GF-D8 (cell line): ENCODE data around the gene PDXK.

Source experiments
- DNase-seq: peaks from one replicate; lab custom pipeline; 2025; lab: John Stamatoyannopoulos, UW

The PDXK gene

DNA sequence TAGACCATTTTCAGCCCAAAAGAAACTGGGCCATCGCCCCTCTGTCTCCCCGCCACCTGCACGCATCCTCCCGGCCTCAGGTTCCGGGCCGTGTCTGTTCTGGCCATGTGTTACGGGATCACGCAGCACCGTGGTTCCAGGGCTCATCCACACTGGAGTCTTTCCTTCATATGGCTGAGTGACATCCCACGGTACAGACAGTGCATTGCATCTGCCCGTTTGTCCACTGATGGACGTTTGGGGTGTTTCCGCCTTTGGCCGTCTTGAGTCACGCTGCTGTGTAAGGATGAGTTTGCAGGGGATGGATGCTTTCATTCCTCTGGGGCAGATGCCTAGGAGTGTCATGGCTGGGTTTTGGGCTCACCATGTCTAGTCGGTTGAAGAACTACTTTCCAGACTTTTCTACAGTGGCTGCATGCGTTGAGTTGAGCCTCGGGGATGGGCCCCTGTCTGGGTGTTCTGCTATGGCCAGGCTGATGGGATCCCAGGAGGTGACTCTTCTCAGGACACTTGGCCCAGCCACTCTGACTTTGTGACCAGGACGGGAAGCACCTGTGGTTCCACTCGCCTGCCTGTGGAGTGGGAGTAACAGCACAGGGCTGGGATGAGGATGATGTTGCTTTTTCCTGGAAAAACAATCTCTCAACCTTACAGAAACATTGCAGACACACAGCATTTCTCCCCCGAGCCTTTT lies 87.2 kb downstream of the PDXK start:
- peak; percentile 33 for DNase-seq

DNA sequence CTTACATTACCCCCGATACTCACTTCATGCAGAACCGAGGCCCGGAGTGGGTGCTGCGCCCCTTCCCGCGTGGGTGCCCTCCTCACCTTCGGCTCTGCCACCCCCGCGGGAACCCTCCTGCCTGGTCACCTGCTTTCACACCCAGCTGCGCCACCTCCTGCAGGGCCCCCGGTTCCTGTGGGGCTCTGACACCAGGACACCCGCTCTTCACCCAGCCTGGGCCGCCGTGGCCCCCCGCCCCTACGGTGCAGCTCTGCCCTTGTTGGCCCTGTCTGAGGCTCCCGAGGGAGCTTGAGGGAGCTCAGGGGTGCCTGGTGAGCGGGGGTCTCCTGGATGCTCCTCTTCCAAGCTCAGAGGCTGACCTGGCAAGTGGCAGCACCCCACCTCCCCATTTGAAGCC lies 89.4 kb downstream of the PDXK start:
- no peak for DNase-seq

- DNase-seq: no peak
Observed at GRCh38 chr21:43808832-43809251, 89.9 kb downstream of the PDXK start.

- DNase-seq: no peak
Observed at GRCh38 chr21:43809346-43809799, 90.4 kb downstream of the PDXK start.

- DNase-seq: no peak
Observed at GRCh38 chr21:43809853-43810504, 91.0 kb downstream of the PDXK start.

GRCh38 chr21:43810505-43811261 lies 91.8 kb downstream of the PDXK start:
- DNase-seq: peak; percentile 49

- DNase-seq: no peak
Observed at GRCh38 chr21:43811262-43812105, 92.6 kb downstream of the PDXK start.
